ENCODE measurements around the gene HBG1. TPM values are rescaled to one million over a fixed set of nuclear protein-coding genes. Genes with fewer than 3 reads are reported as not detected.

The HBG1 gene
- total and polyA plus RNA-seq, 2 donors (not counting 3 experiments of a cell fraction or from before 2014, with no cell fraction given), result 0.72 TPM; not detected in 1

Other genes with a start within 250 kb of the HBG1 start
- not detected in 2 replicates for gene OR52J3, start 203.3 kb downstream of the HBG1 start, total RNA-seq
- not detected in 2 replicates for gene OR52J3, start 203.3 kb downstream of the HBG1 start, polyA plus RNA-seq
- not detected in 2 replicates for gene OR52E2, start 190.2 kb downstream of the HBG1 start, total RNA-seq
- gene OR52E2, start 190.2 kb downstream of the HBG1 start, polyA plus RNA-seq, result not detected in 2 replicates
- gene OR52E1, start 180.3 kb downstream of the HBG1 start, total RNA-seq, result not detected in 2 replicates
- gene OR52E1, start 180.3 kb downstream of the HBG1 start, polyA plus RNA-seq, result not detected in 2 replicates
- gene OR52A5, start 111.5 kb downstream of the HBG1 start, total RNA-seq, result not detected in 2 replicates
- gene OR52A5, start 111.5 kb downstream of the HBG1 start, polyA plus RNA-seq, result not detected in 2 replicates
- gene OR52A1, start 95.1 kb downstream of the HBG1 start, total RNA-seq, result not detected in 2 replicates
- gene OR52A1, start 95.1 kb downstream of the HBG1 start, polyA plus RNA-seq, result not detected in 2 replicates
- gene OR51V1, start 49.2 kb downstream of the HBG1 start, total RNA-seq, result not detected in 2 replicates
- not detected in 2 replicates for gene OR51V1, start 49.2 kb downstream of the HBG1 start, polyA plus RNA-seq
- gene HBB, start 22.8 kb downstream of the HBG1 start, total RNA-seq, result not detected in 2 replicates
- gene HBB, start 22.8 kb downstream of the HBG1 start, polyA plus RNA-seq, result not detected in 2 replicates
- not detected in 2 replicates for gene HBD, start 15.4 kb downstream of the HBG1 start, total RNA-seq
- gene HBD, start 15.4 kb downstream of the HBG1 start, polyA plus RNA-seq, result not detected in 2 replicates
- gene HBG2, start 4.9 kb upstream of the HBG1 start, total RNA-seq, result not detected in 2 replicates
- 1.2 TPM in 1 of 2 replicates, not detected in the other for gene HBG2, start 4.9 kb upstream of the HBG1 start, polyA plus RNA-seq
- gene HBE1, start 20.1 kb upstream of the HBG1 start, total RNA-seq, result not detected in 2 replicates
- gene HBE1, start 20.1 kb upstream of the HBG1 start, polyA plus RNA-seq, result 0.32 and 0.37 TPM in 2 replicates
- not detected in 2 replicates for gene OR51B4, start 52.1 kb upstream of the HBG1 start, total RNA-seq
- 0.08 TPM in 1 of 2 replicates, not detected in the other for gene OR51B4, start 52.1 kb upstream of the HBG1 start, polyA plus RNA-seq
- not detected in 2 replicates for gene OR51B2, start 74.4 kb upstream of the HBG1 start, total RNA-seq
- not detected in 2 replicates for gene OR51B2, start 74.4 kb upstream of the HBG1 start, polyA plus RNA-seq
- not detected in 2 replicates for gene OR51B5, start 93.7 kb upstream of the HBG1 start, total RNA-seq
- gene OR51B5, start 93.7 kb upstream of the HBG1 start, polyA plus RNA-seq, result 0.07 TPM in 1 of 2 replicates, not detected in the other
- gene OR51B6, start 101.7 kb upstream of the HBG1 start, total RNA-seq, result not detected in 2 replicates
- not detected in 2 replicates for gene OR51B6, start 101.7 kb upstream of the HBG1 start, polyA plus RNA-seq
- not detected in 2 replicates for gene OR51M1, start 134.0 kb upstream of the HBG1 start, total RNA-seq
- not detected in 2 replicates for gene OR51M1, start 134.0 kb upstream of the HBG1 start, polyA plus RNA-seq
- gene OR51Q1, start 172.3 kb upstream of the HBG1 start, total RNA-seq, result not detected in 2 replicates
- not detected in 2 replicates for gene OR51Q1, start 172.3 kb upstream of the HBG1 start, polyA plus RNA-seq
- not detected in 2 replicates for gene OR51I1, start 191.7 kb upstream of the HBG1 start, total RNA-seq
- gene OR51I1, start 191.7 kb upstream of the HBG1 start, polyA plus RNA-seq, result 0.10 TPM in 1 of 2 replicates, not detected in the other
- gene OR51I2, start 199.5 kb upstream of the HBG1 start, total RNA-seq, result not detected in 2 replicates
- not detected in 2 replicates for gene OR51I2, start 199.5 kb upstream of the HBG1 start, polyA plus RNA-seq
- gene OR52D1, start 238.8 kb upstream of the HBG1 start, total RNA-seq, result not detected in 2 replicates
- gene OR52D1, start 238.8 kb upstream of the HBG1 start, polyA plus RNA-seq, result not detected in 2 replicates

All from endothelial cell of umbilical vein (primary cell).